HG03571 (cell line): ENCODE data around the gene AHCYL2.
"Not testable (repeated sequence)": the region's sequence is repeated elsewhere in the genome, so short reads cannot be mapped to it uniquely, and the experiment has no call there.

Experiments
- ATAC-seq: cut with Tn5 transposase; IDR thresholded peaks from one replicate; pipeline ENCODE4 v1.9.1; 2021; ENCODE audit not compliant: unreplicated experiment

The AHCYL2 gene

DNA sequence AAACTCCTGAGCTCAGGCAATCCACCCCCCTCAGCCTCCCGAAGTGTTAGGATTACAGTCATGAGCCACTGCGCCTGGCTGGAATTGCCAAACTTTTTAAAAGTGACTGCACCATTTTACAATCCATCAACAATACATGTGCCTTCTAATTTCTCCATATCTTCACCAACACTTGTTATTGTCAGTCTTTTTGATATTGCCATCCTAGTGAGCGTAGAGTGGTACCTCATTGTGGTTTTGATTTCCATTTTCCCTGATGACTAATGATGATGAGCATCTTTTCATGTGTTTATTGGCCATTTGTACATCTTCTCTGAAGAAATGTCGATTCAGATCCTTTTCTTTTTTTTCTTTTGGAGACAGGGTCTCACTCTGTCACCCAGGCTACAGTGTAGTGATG lies 187.7 kb downstream of the AHCYL2 start:
- no peak for ATAC-seq

DNA sequence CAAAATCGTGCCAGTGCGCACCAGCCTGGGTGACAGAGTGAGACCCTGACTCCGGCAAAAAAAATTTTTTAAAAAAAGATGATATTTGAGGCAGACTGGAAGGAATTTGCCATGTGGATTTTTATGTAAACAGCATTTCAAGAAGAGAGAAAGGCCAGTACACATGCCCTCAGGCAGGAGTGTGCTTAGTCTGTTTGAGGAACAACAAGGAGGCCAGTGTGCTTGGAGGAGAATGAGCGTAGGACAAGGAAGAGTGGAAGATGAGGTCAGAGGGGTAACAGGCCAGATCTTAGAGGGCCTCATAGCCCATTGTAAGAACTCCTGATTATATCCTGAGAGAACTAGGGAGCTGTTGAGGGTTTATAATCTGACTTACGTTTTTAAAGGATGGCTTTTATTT lies 192.2 kb downstream of the AHCYL2 start:
- ATAC-seq, result no peak

DNA sequence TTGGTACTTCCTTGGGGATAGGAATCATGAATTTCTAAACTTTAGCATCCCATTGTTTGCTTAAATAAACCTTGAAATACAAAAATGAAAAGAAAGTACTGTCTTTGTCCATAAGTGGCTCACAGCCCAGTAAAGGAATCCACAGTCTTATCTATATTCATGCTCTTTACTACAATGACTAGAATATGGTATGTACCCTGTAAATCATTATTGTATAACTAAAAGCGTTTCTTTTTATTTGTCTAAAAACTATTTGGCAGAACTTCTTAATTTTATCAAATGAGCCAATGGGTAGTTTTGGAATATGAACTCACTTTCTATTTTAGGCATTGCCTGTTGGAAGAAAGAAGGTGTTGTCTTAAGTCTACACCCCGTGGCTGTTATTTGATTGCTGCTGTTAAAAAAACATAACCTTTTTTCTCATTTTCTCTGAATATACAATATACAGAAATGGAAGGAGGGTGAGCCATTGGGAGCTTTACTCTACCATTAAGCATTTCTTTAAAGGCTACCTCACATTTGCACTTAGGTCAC lies 197.0 kb downstream of the AHCYL2 start:
- no peak for ATAC-seq

DNA sequence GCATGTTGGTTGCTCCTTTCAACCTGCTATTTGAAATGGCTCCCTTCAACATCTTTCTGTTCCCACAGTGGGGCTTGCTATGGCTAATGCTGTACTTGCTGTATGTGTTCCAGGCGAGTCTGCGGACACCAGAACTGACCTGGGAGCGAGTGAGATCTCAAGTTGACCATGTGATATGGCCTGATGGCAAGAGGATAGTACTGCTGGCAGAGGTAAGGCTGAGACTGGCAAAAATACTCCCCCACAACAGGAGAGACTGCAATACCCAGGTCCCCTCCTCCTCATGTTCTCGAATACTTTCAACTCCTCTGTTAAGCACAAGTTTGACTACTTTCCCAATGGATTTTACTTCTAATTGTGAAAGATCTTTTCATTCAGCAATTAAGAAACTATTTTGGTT lies 197.9 kb downstream of the AHCYL2 start:
- no peak for ATAC-seq

DNA sequence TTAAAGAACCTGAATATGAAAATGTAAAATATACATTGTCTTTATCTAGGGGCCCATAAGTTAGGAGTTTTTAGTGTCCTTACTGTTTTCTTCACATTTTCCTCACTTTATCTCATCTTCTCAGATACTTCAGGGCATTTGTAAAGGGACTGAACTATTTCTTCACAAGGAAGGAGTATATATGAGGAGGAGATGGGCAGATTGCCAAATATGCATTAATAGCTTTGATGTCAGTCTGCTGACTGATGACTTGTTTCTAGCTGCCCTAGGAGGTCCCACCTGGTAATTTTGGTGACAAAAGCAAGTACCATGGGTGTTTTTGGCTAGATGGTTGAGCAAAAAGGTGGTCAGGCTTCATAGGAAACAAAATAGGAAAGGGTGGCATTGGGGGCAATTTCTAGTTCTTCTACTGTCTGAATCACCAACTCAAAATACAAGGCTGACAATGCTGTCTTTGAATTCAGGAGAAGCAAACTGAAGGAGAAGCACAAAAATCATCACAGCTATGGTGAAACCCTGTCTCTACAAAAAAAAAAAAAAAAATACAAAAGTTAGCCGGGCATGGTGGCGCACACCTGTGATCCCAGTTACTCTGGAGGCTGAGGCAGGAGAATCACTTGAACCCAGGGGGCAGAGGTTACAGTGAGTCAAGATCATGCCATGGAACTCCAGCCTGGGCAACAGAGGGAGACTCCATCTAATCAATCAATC lies 199.0 kb downstream of the AHCYL2 start:
- no peak for ATAC-seq

DNA sequence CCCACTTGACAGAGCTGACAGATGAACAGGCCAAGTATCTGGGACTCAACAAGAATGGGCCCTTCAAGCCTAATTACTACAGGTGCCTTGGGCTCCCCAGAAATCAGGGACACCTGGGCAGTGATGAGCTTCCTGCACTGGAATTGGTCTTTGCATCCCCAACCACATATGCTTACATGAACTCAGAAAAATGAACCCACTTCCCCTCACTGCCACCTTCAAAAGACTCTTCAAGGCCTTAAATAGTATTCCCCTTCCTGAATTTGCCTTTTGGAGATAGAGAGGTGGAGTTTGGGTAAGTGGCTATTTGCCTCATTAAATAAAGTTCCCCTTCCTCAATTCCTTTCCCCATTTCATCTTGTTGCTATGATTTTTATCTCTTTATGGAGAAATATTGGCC lies 201.7 kb downstream of the AHCYL2 start:
- no peak for ATAC-seq

DNA sequence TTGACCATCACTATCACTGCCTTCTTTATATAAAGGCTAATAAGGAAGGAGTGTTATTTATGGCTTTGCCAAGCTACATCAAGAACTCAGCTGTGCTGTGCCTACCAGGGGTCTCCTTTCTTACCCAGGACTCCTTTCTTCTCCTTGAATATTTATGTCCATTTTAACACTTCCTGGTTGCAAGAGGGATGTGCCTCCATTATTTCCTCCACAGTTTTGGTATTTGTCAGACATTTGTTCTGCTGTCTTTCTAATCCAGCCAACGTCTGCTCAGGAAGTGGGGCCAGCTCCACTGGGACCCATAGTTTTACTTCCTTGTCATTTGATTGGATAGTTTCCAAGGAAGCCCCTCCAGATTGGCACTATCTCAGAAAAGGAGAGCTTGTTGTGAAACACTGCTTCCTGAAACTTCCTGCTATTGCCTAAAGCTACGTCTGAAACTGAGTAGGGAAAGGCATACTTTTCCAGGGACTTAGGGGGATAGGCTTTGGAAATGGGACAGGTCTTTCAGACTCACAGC lies 202.8 kb downstream of the AHCYL2 start:
- no peak for ATAC-seq

DNA sequence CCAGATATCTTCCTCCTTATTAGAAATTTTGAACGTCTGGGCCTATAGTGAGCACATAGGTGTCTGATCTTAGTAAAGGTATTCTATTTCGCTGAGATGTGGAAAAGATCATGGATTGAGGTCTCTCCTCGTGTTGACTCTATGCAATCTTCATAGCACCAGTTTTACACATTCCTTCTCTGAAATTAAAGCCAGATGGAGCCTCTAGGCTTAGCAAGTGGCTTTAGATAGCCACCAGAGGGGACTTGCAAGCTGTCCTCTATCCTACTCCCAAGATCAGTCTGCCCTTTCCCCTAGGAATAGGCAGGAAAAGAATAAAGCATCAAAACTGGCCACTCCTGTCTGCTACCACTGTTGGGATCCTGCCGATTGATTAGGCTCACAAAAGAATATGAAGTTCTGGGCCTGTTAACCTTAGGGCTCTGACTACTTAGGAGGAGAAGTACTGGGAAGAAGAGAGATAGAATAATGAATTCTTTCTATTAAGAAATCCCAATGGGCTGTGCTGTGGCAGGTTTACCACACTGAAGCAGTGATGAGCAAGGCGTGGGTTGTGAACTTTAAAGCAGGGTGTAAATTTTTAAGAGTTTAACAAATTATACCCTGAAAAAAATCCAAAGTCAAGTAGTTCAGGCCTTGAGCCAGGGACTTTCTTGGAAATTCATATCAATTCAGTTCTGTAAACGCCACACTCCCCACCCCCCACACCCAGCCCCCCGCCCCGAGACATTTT lies 207.2 kb downstream of the AHCYL2 start:
- ATAC-seq, result no peak

DNA sequence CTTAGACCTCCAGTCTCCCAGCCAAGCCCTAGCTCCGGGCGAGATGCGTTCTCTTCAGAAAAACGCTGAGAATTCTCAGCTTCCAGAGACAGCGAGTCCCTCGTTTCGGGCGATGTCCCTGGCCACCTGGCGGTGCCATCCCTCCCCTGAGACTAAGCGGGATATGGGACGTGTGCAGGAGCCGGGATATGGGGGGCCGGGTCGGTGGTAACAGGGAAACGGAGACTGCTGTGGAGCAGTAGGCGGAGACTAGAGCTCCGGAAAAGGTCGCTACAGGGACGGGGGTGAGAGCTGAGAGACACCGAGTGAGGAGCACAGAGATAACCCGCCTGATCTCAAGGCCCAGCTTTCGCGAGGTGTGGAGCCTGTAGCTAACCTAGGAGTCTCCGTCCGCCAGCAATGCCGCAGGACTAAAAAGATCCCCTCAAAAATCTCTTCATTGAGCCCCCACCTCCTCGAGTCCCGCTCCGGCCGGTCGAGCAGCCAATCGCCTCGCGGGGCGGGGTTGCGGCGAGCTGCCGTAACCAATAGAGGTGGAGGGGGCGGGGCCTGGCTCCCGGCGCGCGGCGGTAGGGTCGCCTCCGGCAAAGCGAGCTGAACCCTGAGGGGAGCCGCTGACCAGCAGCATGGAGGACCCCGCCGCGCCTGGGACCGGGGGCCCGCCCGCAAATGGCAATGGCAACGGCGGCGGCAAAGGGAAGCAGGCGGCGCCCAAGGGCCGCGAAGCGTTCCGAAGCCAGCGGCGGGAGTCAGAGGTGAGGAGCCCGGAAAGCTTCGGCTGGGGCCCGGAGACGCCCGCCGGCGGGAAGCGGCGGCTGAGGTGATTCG lies 209.2 kb downstream of the AHCYL2 start, which contains the start of gene STRIP2:
Gene STRIP2 (plus strand): TSS at position 586 of the 828 bp plus-strand sequence. CDS start 41 bp downstream, at position 627.
- ATAC-seq, result peak; percentile 97

DNA sequence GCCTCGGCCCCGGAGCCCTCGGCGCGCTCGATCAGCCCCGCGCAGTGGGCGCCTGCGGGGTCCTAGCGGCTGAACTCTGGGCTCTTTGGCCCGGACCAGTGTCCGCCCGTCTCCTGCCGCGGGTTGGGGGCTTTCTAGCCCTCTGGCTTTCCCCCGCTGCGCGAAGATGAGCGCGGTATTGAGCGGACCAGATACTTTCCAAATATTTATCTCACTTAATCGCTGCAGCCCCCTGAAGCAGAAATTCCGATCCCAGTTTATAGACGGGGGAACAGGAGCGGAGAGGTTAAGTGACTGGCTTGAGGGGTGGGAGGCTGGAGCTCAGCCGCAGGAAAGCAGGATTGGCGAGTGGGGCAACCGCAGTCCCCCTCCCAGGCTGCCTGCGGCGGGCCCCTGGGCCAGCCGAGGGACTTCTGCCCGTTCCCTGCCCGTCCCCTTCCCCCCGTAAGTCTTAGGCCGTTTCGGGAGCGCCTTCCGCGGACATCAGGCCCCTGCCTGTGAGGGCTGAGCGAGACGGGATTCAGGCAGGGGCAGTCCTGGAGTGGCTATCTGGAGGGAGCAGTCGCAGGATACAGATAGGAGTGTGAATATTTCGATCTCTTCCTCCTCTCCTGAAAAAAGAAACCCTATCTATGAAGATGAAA lies 210.0 kb downstream of the AHCYL2 start:
- ATAC-seq, result no peak

DNA sequence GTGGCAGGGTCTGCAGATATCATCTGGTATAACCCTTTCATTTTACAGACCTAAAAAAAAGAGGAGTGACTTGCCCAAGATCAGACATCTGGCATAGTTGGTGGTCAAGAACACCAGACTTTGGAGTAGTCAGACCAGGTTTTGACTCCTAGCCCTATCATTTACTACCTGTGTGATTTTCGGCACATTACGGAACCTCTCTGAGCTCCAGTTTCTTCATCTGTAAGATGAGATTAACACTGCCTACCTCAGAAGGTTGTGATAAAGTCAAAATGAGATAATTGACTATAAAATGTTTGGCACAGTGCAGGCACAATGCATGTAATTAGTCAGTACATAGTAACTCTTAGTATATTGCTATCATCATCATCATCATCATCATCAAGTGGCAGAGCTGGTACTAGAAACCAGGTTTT lies 210.6 kb downstream of the AHCYL2 start:
- ATAC-seq, result no peak

DNA sequence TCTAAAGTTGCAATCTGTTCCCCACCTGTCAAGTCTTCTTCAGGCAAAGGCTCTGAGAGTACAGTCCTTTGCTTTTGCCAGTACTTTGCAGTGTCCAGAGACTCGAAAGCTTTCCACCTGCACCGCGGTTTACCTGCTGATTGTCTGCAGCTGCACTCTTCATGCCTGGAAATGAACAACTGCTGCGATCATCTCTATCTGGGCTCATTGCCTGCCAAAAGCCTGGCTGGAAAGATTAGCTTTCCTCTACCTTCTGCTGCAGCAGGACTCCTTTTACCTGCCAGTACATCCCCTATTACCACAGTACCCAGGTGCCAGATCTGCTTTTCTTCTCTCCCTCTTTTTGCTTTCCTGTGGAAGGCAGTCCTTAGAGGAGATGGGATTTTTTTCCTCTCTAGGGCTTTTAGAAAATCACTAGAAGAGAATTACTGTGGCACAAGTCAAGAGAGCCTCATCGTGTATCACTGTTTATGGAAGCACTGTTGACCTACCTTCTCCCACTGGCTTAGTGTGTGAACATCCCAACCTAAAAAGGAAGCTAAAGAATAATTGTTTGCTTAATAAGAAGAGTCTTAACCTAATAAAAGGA lies 211.6 kb downstream of the AHCYL2 start:
- no peak for ATAC-seq

DNA sequence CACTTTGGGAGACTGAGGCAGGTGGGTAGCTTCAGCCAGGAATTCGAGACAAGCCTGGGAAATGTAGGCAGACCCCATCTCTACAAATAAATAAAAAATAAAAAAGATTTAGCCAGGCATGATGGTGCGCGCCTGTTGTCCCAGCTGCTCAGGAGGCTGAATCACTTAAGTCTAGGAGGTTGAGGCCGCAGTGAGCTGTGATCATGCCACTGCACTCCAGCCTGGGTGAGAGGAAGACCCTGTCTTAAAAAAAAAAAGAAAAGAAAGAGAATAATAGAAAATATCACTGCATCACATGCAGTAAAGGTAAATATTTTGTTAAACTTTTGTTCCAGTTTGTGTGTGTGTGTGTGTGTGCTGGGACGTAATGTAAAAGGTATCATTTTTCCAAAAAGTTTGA lies 212.4 kb downstream of the AHCYL2 start:
- no peak for ATAC-seq

DNA sequence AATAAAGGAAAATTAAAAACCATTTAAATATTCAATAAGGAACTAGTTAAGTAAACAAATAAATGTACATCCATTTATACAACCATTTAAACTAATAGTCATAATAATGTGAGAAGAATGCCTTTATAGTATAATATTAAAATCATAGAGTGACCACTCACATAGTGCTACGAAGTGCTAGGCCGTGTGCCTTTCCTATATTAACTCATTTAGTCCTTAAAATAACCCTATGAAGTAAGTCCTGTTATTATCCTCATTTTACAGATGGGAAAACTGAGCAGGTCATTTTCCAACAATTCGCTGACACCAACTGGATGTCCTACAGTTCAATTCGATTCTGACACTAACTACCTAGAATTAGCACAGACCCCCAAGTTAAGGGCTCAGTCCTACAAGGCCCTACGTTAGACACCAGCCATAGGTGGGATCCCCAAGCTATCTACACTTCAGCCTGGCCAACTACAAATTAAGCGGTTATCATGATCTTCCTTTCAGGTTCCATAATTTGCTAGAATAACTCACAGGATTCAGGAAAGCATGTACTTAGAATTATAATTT lies 213.5 kb downstream of the AHCYL2 start:
- ATAC-seq, result no peak

DNA sequence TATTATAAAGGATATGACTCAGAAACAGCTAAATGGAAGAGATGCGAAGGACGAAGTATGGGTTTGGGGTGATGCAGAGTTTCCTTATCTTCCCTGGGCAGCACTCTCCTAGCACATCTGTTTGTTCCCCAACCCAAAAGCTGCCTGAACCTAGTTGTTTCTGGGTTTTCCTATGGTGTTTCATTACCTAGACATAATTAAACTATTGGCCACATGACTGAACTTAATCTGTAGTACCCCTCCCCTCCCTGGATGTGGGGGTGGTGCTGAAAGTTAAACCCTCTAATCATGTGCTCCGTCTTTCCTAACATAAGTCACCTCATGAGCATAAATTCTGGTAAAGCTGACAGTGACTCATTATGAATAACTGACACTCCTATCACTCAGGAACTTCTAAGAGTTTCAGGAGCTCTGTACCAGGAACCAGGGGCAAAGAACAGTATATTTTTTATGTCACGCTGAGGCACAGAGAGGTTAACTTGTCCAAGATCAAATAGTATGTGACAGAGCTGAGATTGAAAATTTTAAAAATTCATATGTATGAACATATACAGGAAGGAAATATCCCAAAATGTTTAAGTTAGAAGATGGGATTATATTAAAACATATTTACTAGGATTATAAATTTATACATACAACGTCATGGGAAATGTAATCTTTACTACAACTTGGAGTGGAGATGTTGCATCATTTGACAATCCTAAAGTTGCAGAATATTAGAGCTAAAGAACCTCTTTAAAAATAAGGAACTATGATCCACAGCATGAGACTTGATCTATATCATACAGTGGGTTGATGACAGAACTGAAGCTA lies 214.2 kb downstream of the AHCYL2 start:
- ATAC-seq, result no peak

DNA sequence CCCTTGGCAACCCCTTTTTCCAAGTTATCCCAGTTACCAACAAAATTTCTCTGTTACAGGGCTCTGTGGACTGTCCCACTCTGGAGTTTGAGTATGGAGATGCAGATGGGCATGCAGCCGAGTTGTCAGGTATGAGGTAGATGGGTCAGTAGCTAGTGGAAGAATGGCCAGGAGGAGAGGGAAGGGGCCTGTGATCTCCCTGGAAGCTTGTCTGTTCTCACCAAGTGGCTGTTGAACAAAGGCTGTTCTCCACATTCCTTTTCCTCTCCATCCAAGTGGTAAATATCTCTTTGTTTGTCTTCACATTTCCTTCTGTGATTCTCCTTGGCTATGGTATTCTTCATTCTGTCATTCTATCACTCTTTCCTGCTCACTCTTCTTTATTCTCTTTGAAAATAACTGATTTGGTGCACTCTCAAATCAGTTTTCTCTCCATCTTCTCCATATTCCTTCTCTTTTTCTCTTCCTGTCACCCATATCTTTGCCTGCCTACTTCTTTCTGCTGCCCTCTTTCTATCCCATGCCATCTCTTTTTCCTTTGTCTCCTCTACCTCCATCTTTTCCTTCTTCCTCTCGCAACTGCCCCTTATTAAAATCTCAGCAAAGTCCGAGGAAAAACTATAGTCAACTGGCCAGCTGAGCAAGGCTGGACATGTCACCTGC lies 215.3 kb downstream of the AHCYL2 start:
- no peak for ATAC-seq

DNA sequence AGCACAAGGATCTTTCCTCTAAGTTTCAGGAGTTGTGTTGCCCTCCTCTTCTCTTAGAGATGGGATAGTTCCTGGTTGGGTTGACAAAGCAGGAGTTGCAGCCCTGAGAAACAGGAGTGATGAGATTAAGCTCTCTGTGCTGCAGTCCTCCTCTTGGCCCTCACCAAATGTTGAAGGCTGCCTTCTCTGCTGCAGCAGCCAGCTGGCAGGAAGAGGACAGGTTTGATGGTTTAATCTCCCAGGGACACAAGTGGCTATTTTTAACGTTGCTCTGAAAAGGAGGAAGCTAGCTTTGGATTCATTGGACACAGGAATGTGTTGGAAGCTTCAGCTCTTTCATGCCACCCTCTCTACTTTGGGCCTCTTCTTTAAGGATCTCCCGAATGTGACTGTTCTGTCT lies 218.8 kb downstream of the AHCYL2 start:
- no peak for ATAC-seq

DNA sequence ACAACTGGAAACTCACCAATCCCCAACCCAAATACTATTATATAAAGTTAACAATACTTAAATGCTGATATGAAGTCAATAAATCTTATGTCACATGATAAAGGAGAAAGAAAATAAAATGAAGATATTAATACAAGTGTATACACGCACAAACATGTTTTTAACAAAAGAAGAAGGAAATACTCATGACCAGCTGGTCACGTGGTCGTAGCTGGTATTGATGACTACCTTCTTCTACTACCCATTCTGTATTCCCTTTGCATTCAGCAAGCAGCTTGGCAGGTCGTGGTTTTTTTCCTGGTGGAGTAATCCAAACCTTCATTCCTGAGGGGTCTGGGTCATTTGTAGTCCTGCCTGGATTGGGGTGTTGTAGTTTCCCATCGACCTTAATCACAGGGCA lies 219.9 kb downstream of the AHCYL2 start:
- ATAC-seq, result not testable (repeated sequence)

DNA sequence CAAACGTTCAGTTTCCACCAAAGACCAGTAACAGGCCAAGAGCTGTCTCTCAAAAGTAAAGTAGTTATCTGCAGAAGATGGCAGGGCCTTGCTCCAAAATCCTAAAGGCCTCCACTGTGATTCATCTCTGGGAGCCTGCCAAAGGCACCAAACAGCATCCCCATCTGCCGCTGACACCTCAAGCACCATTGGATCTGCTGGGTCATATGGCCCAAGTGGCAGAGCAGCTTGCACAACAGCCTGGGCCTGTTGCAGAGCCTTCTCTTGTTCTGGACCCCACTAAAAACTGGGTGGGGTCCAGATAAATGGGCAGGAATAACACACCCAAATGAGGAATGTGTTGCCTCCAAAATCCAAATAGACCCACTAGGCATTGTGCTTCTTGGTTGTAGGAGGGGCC lies 222.1 kb downstream of the AHCYL2 start:
- not testable (repeated sequence) for ATAC-seq
